GM23338 (cell line): ENCODE measurements around the gene MYORG. TPM values are rescaled to one million over a fixed set of nuclear protein-coding genes. Genes with fewer than 3 reads are reported as not detected.

Source experiments
- ATAC-seq: fragments of 200-7000 bp; cut with Tn5 transposase; 3 replicates; pipeline ENCODE4 v1.9.1; 2020
- DNase-seq: peaks from one replicate; pipeline ENCODE4 v3.0.0-alpha.2; 2015; ENCODE audit warnings: low spot score
- H2AFZ ChIP-seq: fragments of 200-600 bp; sonication (generic); 2 replicates; pipeline ENCODE4 v1.8.0; 2016; ENCODE audit warnings: antibody characterized with exemption, mild to moderate bottlenecking, moderate library complexity
- H3F3A ChIP-seq: fragments of 200-600 bp; sonication (generic); replicated peaks from 2 replicates; pipeline ENCODE4 v1.8.0; 2017; ENCODE audit warnings: antibody characterized with exemption, mixed run types, low read depth
- H3K27ac ChIP-seq: fragments of 200-600 bp; sonication (generic); 2 replicates; pipeline ENCODE4 v1.6.1; 2016; ENCODE audit warnings: low read depth
- H3K27me3 ChIP-seq: fragments of 200-600 bp; sonication (generic); 2 replicates; pipeline ENCODE4 v1.8.0; 2016; ENCODE audit warnings: mild to moderate bottlenecking, mixed run types, moderate library complexity; ENCODE audit not compliant: insufficient read depth
- H3K36me3 ChIP-seq: fragments of 200-600 bp; sonication (generic); 2 replicates; pipeline ENCODE4 v1.8.0; 2016; ENCODE audit warnings: mild to moderate bottlenecking; ENCODE audit not compliant: insufficient read depth
- H3K4me1 ChIP-seq: fragments of 200-600 bp; sonication (generic); 2 replicates; pipeline ENCODE4 v1.8.0; 2016; ENCODE audit warnings: mild to moderate bottlenecking, moderate library complexity; ENCODE audit not compliant: insufficient read depth
- H3K4me2 ChIP-seq: fragments of 200-600 bp; sonication (generic); 2 replicates; pipeline ENCODE4 v1.7.1; 2017; ENCODE audit warnings: mixed run types
- H3K4me3 ChIP-seq: fragments of 200-600 bp; sonication (generic); 2 replicates; pipeline ENCODE4 v1.6.1; 2016; ENCODE audit warnings: mixed run types
- H3K79me2 ChIP-seq: fragments of 200-600 bp; sonication (generic); replicated peaks from 2 replicates; pipeline ENCODE4 v1.8.0; 2017; ENCODE audit warnings: mild to moderate bottlenecking; ENCODE audit not compliant: insufficient read depth
- H3K9me2 ChIP-seq: fragments of 200-600 bp; sonication (generic); 2 replicates; pipeline ENCODE4 v1.8.0; 2017; ENCODE audit not compliant: insufficient read depth
- H4K20me1 ChIP-seq: fragments of 200-600 bp; sonication (generic); replicated peaks from 2 replicates; pipeline ENCODE4 v1.8.0; 2017; ENCODE audit warnings: mild to moderate bottlenecking; ENCODE audit not compliant: insufficient read depth
- H3K27ac Mint-ChIP-seq: 2 replicates; pipeline ENCODE4 v1.8.0; 2020; ENCODE audit warnings: inconsistent platforms, mild to moderate bottlenecking, moderate library complexity, mixed read lengths
- H3K27me3 Mint-ChIP-seq: 3 replicates; pipeline ENCODE4 v1.8.0; 2022; ENCODE audit warnings: low read depth, mild to moderate bottlenecking, moderate library complexity, mixed read lengths, inconsistent platforms; ENCODE audit not compliant: insufficient read depth, poor library complexity
- H3K36me3 Mint-ChIP-seq: 3 replicates; pipeline ENCODE4 v1.8.0; 2021; ENCODE audit warnings: low read depth, mild to moderate bottlenecking, inconsistent platforms, moderate library complexity, mixed read lengths
- H3K4me1 Mint-ChIP-seq: 3 replicates; pipeline ENCODE4 v1.8.0; 2020; ENCODE audit warnings: mild to moderate bottlenecking, inconsistent platforms, mixed read lengths
- H3K4me3 Mint-ChIP-seq: 3 replicates; pipeline ENCODE4 v1.8.0; 2021; ENCODE audit warnings: moderate library complexity, mild to moderate bottlenecking, inconsistent platforms, mixed read lengths
- H3K9me3 Mint-ChIP-seq: 3 replicates; pipeline ENCODE4 v1.8.0; 2020; ENCODE audit warnings: moderate library complexity, mild to moderate bottlenecking, inconsistent platforms, mixed read lengths
- CREB1 ChIP-seq: fragments of 250-450 bp; sonication (Bioruptor Pico); IDR thresholded peaks from 2 replicates; pipeline ENCODE4 v1.5.0; 2020; ENCODE audit warnings: low read depth, mild to moderate bottlenecking, moderate library complexity
- CTCF ChIP-seq, 2 experiments: fragments of 200-600 bp in 1 of 2; sonication (generic) in 1 of 2; conservative IDR thresholded peaks; 2 replicates each; pipeline versions ENCODE4 v1.5.1 to v1.6.1; 2016 to 2017; ENCODE audit warnings: antibody characterized with exemption in 2 of 2, low read depth in 2 of 2, mild to moderate bottlenecking in 2 of 2, moderate library complexity in 1 of 2
- POLR2AphosphoS5 ChIP-seq: IDR thresholded peaks from 2 replicates; pipeline ENCODE4 v1.6.1; 2016; ENCODE audit warnings: antibody characterized with exemption, low read depth
- ZNF462 ChIP-seq: fragments of 250-450 bp; sonication (Bioruptor Pico); IDR thresholded peaks from 2 replicates; pipeline ENCODE4 v1.5.0; 2020; ENCODE audit warnings: mild to moderate bottlenecking, moderate library complexity
- polyA plus RNA-seq: library from polyadenylated mRNA; unstranded; fragments of >200 nt; fragmentation: Nextera tagmentation; extraction: Ambion mirVana; gene quantifications from 2 replicates; pipeline ENCODE4 v1.2.1, GENCODE V29; 2016
- total RNA-seq: library from RNA; depleted of rRNA; stranded (reverse); fragments of >200 nt; shearing (Covaris generic); gene quantifications from 2 replicates; pipeline ENCODE4 v1.2.3, GENCODE V29; 2014

MYORG gene
- total and polyA plus RNA-seq, 2 experiments from 2014 or later: 1.5 to 7.3 TPM

GRCh38 chr9:34373749-34374148, 2.9 kb downstream of the MYORG start (continued):
- TF ChIP-seq ZNF462 (CRISPR knock-in tag) (no peak), POLR2AphosphoS5 (no peak), CTCF (conservative IDR thresholded peaks at IDR 0.05; ENCODE audit: low read depth in 2 of 2) (no peak), CREB1 (CRISPR knock-in tag) (no peak)

- DNase-seq: peak; percentile 85
- ATAC-seq: peak; percentile 11
- Histone ChIP-seq H3K79me2 (no peaks in the 10 kb centered on the region), H3K27me3 (0 out of 2 replicates have a peak, but pooled peaks cover 7% of the 10 kb centered on the region), H3K36me3 (no peaks in the 10 kb centered on the region), H3K4me2 (no peak overlapping the region), H3K9me2 (no peaks in the 10 kb centered on the region), H2AFZ (no peak overlapping the region), H3K4me3 (no peak overlapping the region), H3K4me1 (peaks cover 19% of the 10 kb centered on the region), H4K20me1 (no peaks in the 10 kb centered on the region), H3F3A (no peaks in the 10 kb centered on the region), H3K27ac (no peak overlapping the region)
- no peak overlapping the region for H3K27ac Mint-ChIP-seq
- peaks cover 14% of the 10 kb centered on the region for H3K27me3 Mint-ChIP-seq
- peaks cover 41% of the 10 kb centered on the region for H3K36me3 Mint-ChIP-seq
- peaks cover 21% of the 10 kb centered on the region for H3K4me1 Mint-ChIP-seq
- peaks cover 12% of the 10 kb centered on the region; the same call in 2 of the 3 replicates for H3K9me3 Mint-ChIP-seq
- no peak overlapping the region for H3K4me3 Mint-ChIP-seq
- TF ChIP-seq ZNF462 (CRISPR knock-in tag) (no peak), CREB1 (CRISPR knock-in tag) (no peak)
These were observed 4.2 kb downstream of the MYORG start for GRCh38 chr9:34372467-34373011.
